K562 (cell line): ENCODE results near the gene PDE4A. TPM values are rescaled to one million over a fixed set of nuclear protein-coding genes. Genes with fewer than 3 reads are reported as not detected.

Experiments
- ADNP ChIP-seq: fragments of 200-800 bp; sonication (Bioruptor generic); IDR thresholded peaks from 2 replicates; pipeline ENCODE4 v1.6.1; 2016; ENCODE audit warnings: missing genetic modification characterization, missing compliant biosample characterization
- ATF6 ChIP-seq: sonication (generic); formaldehyde crosslinking; IDR thresholded peaks from 2 replicates; pipeline ENCODE4 v1.4.0; 2020; ENCODE audit warnings: mild to moderate bottlenecking, missing genetic modification reagents
- BRD9 ChIP-seq: fragments of 450-650 bp; IDR thresholded peaks from 2 replicates; pipeline ENCODE4 v1.6.1; 2018; ENCODE audit warnings: low read depth; ENCODE audit not compliant: partially characterized antibody
- CBX5 ChIP-seq: IDR thresholded peaks from 2 replicates; pipeline ENCODE4 v1.6.1; 2014; ENCODE audit warnings: low read depth, borderline replicate concordance
- ETV6 ChIP-seq, 3 experiments: fragments of 150-350 bp in 1 of 3; sonication (generic) in 1 of 3; formaldehyde crosslinking in 1 of 3; IDR thresholded peaks; 2 replicates each; pipeline versions ENCODE4 v1.6.1 to v1.8.0; 2014 to 2022; ENCODE audit warnings: borderline replicate concordance in 2 of 3, low read depth in 2 of 3, antibody characterized with exemption in 1 of 3, low read length in 1 of 3, mild to moderate bottlenecking in 1 of 3, missing genetic modification reagents in 1 of 3
- FOXK1 ChIP-seq: sonication (generic); formaldehyde crosslinking; IDR thresholded peaks from 2 replicates; pipeline ENCODE4 v1.8.0; 2022; ENCODE audit warnings: missing genetic modification reagents, mild to moderate bottlenecking, borderline replicate concordance
- HDAC8 ChIP-seq: fragments of 450-650 bp; IDR thresholded peaks from 2 replicates; pipeline ENCODE4 v1.6.1; 2016; ENCODE audit warnings: mild to moderate bottlenecking, missing genetic modification characterization, moderate library complexity, missing compliant biosample characterization
- HMG20B ChIP-seq: fragments of 250-450 bp; sonication (Bioruptor Pico); IDR thresholded peaks from 2 replicates; pipeline ENCODE4 v1.5.0; 2021; ENCODE audit warnings: mild to moderate bottlenecking
- HNRNPLL ChIP-seq: fragments of 200-400 bp; formaldehyde crosslinking; IDR thresholded peaks from 2 replicates; pipeline ENCODE4 v1.6.1; 2017; ENCODE audit warnings: low read length, low read depth, mild to moderate bottlenecking; ENCODE audit not compliant: poor library complexity, severe bottlenecking
- HNRNPUL1 ChIP-seq: fragments of 200-400 bp; formaldehyde crosslinking; IDR thresholded peaks from 2 replicates; pipeline ENCODE4 v1.6.1; 2017; ENCODE audit warnings: low read length
- KLF16 ChIP-seq: IDR thresholded peaks from 2 replicates; pipeline ENCODE4 v1.6.1; 2016; ENCODE audit warnings: antibody characterized with exemption
- NBN ChIP-seq: fragments of 450-650 bp; IDR thresholded peaks from 2 replicates; pipeline ENCODE4 v1.6.1; 2016; ENCODE audit warnings: low read depth, mild to moderate bottlenecking
- NFE2 ChIP-seq: IDR thresholded peaks from 2 replicates; pipeline ENCODE4 v1.6.1; 2014; ENCODE audit warnings: antibody characterized with exemption, low read depth
- PPARD ChIP-seq: fragments of 250-450 bp; sonication (Bioruptor Pico); IDR thresholded peaks from 2 replicates; pipeline ENCODE4 v1.8.0; 2022; ENCODE audit warnings: inconsistent platforms, mild to moderate bottlenecking, moderate library complexity
- RB1 ChIP-seq: fragments of 450-650 bp; IDR thresholded peaks from 2 replicates; pipeline ENCODE4 v1.6.1; 2017; ENCODE audit warnings: low read depth, mild to moderate bottlenecking
- RBM15 ChIP-seq: fragments of 200-400 bp; formaldehyde crosslinking; IDR thresholded peaks from 2 replicates; pipeline ENCODE4 v1.6.1; 2018; ENCODE audit warnings: mild to moderate bottlenecking, low read length, moderate library complexity; ENCODE audit not compliant: insufficient read depth
- RBM25 ChIP-seq: fragments of 200-400 bp; formaldehyde crosslinking; IDR thresholded peaks from 2 replicates; pipeline ENCODE4 v1.6.1; 2018; ENCODE audit warnings: low read length, low read depth, moderate library complexity; ENCODE audit not compliant: severe bottlenecking
- TAF7 ChIP-seq: fragments of 450-650 bp; IDR thresholded peaks from 2 replicates; pipeline ENCODE4 v1.6.1; 2016; ENCODE audit warnings: missing genetic modification characterization, missing compliant biosample characterization
- TCF7L2 ChIP-seq: fragments of 150-350 bp; IDR thresholded peaks from 2 replicates; pipeline ENCODE4 v1.6.1; 2016; ENCODE audit warnings: low read depth, mild to moderate bottlenecking, low read length, moderate library complexity
- ZNF184 ChIP-seq: sonication (generic); formaldehyde crosslinking; IDR thresholded peaks from 2 replicates; pipeline ENCODE4 v1.5.0; 2020; ENCODE audit warnings: missing genetic modification reagents
- ZNF764 ChIP-seq: fragments of 250-450 bp; sonication (Bioruptor Pico); IDR thresholded peaks from 2 replicates; pipeline ENCODE4 v1.4.0; 2020; ENCODE audit warnings: low read depth, mild to moderate bottlenecking, moderate library complexity
- polyA plus RNA-seq, 8 experiments: library from polyadenylated mRNA; depleted of rRNA in 4 of 8; stranded (reverse) in 5 of 8; unstranded in 3 of 8; fragments of >200 nt; fragmentation: Nextera tagmentation in 2 of 8; fragmentation: Illumina TruSeq in 1 of 8; extraction: Ambion mirVana in 2 of 8; extraction: Trizol in 1 of 8; gene quantifications; 2 replicates each; pipeline versions ENCODE4 v1.2.1 to v1.2.3, GENCODE V29; 2011 to 2014; ENCODE audit warnings: inconsistent platforms in 1 of 8, missing spikeins in 1 of 8
- total RNA-seq, 7 experiments: library from RNA; depleted of rRNA in 6 of 7; stranded (reverse); fragments of >200 nt in 6 of 7; fragmentation: Illumina TruSeq in 2 of 7; extraction: Trizol in 2 of 7; gene quantifications; 2 replicates each; pipeline versions ENCODE4 v1.2.1 to v1.2.3, GENCODE V29; 2011 to 2021; ENCODE audit warnings: low replicate concordance in 1 of 7
- TF ChIP-seq, protein P1 (sequence below): sonication (generic); formaldehyde crosslinking; IDR thresholded peaks from 2 replicates; pipeline ENCODE4 v1.8.0; 2022; ENCODE audit warnings: missing genetic modification reagents, mild to moderate bottlenecking, borderline replicate concordance
- TF ChIP-seq, protein P2 (sequence below): fragments of 450-650 bp; formaldehyde crosslinking; IDR thresholded peaks from 2 replicates; pipeline ENCODE4 v1.4.0; 2020; ENCODE audit warnings: mild to moderate bottlenecking, moderate library complexity

PDE4A gene
- total and polyA plus RNA-seq, 9 of the 15 experiments (the other 6 are each of a cell fraction or from before 2014, with no cell fraction given) = 0.66 to 26.9 (median 4.6) TPM

GRCh38 chr19:10424011-10424637 lies 3.8 kb downstream of the PDE4A start (continued):
- TF ChIP-seq CBX5 (no peak), HDAC8 (tag) (0 out of 2 replicates have a peak, but pooled peaks have one; percentile 24), ZNF764 (no peak), TAF7 (tag) (no peak), BRD9 (peak; percentile 35), RB1 (peak; percentile 92), RBM25 (no peak), HNRNPUL1 (no peak), FOXK1 (CRISPR knock-in tag) (no peak), RBM15 (no peak), ETV6 (IDR thresholded peaks at IDR 0.05; ENCODE audit: borderline replicate concordance in 1 of 2, low read depth in 2 of 2, low read length in 1 of 2) (no peak), ETV6 (CRISPR knock-in tag; IDR thresholded peaks at IDR 0.05; ENCODE audit: borderline replicate concordance) (no peak), NFE2 (peak; percentile 81), ADNP (tag) (no peak), HMG20B (no peak), PPARD (no peak), ZNF184 (CRISPR knock-in tag) (no peak), ATF6 (no peak), KLF16 (peak; percentile 55), TCF7L2 (0 out of 2 replicates have a peak, but pooled peaks have one; percentile 15), NBN (peak; percentile 85; the same call in 1 of the 2 replicates), HNRNPLL (peak; percentile 96)
- TF ChIP-seq, protein P1, sequence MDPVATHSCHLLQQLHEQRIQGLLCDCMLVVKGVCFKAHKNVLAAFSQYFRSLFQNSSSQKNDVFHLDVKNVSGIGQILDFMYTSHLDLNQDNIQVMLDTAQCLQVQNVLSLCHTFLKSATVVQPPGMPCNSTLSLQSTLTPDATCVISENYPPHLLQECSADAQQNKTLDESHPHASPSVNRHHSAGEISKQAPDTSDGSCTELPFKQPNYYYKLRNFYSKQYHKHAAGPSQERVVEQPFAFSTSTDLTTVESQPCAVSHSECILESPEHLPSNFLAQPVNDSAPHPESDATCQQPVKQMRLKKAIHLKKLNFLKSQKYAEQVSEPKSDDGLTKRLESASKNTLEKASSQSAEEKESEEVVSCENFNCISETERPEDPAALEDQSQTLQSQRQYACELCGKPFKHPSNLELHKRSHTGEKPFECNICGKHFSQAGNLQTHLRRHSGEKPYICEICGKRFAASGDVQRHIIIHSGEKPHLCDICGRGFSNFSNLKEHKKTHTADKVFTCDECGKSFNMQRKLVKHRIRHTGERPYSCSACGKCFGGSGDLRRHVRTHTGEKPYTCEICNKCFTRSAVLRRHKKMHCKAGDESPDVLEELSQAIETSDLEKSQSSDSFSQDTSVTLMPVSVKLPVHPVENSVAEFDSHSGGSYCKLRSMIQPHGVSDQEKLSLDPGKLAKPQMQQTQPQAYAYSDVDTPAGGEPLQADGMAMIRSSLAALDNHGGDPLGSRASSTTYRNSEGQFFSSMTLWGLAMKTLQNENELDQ (CRISPR knock-in tag) = no peak
- TF ChIP-seq, protein P2, sequence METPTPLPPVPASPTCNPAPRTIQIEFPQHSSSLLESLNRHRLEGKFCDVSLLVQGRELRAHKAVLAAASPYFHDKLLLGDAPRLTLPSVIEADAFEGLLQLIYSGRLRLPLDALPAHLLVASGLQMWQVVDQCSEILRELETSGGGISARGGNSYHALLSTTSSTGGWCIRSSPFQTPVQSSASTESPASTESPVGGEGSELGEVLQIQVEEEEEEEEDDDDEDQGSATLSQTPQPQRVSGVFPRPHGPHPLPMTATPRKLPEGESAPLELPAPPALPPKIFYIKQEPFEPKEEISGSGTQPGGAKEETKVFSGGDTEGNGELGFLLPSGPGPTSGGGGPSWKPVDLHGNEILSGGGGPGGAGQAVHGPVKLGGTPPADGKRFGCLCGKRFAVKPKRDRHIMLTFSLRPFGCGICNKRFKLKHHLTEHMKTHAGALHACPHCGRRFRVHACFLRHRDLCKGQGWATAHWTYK (CRISPR knock-in tag) = no peak
